Psoas muscle (tissue), 8 donors: ENCODE measurements around the gene UAP1L1. TPM values are rescaled to one million over a fixed set of nuclear protein-coding genes. Genes with fewer than 3 reads are reported as not detected.

Experiments used
- ATAC-seq, 4 donors: fragments of 200-7000 bp; cut with Tn5 transposase; one replicate each; pipeline ENCODE4 v1.9.1; 2020; ENCODE audit warnings: moderate library complexity in 3 of 4, mild to moderate bottlenecking in 2 of 4
- DNase-seq, 2 donors: peaks; one replicate each; pipeline ENCODE4 v3.0.0-alpha.2; 2020
- H3K27ac ChIP-seq: fragments of 200-600 bp; one replicate; pipeline ENCODE4 v1.8.0; 2022
- H3K27me3 ChIP-seq, 3 donors: fragments of 200-600 bp in 1 of 3; one replicate each; pipeline versions ENCODE4 v1.6.1 to v1.8.0; 2013 to 2022; ENCODE audit warnings: low read length in 2 of 3, mild to moderate bottlenecking in 2 of 3, moderate library complexity in 1 of 3; ENCODE audit not compliant: insufficient read depth in 3 of 3
- H3K36me3 ChIP-seq, 2 donors: fragments of 200-600 bp in 1 of 2; one replicate each; pipeline versions ENCODE4 v1.6.1 to v1.8.0; 2013 to 2022; ENCODE audit warnings: low read depth in 1 of 2, mild to moderate bottlenecking in 1 of 2, moderate library complexity in 1 of 2; ENCODE audit not compliant: insufficient read depth in 1 of 2
- H3K4me1 ChIP-seq: fragments of 200-600 bp; one replicate; pipeline ENCODE4 v1.8.0; 2022
- H3K4me3 ChIP-seq: fragments of 200-600 bp; one replicate; pipeline ENCODE4 v1.8.0; 2022; ENCODE audit warnings: mild to moderate bottlenecking
- H3K9me3 ChIP-seq: fragments of 200-600 bp; one replicate; pipeline ENCODE4 v1.8.0; 2022
- CTCF ChIP-seq: fragments of 200-600 bp; IDR thresholded peaks from one replicate; pipeline ENCODE4 v1.8.0; 2022; ENCODE audit warnings: antibody characterized with exemption
- WGBS, 3 donors: extraction: QIAGEN DNeasy Blood & Tissue Kit; methylation state at CpG; one replicate each; pipeline versions ENCODE4 v1.1.6 to v1.1.7; 2013; 5-methylcytosine and 5-hydroxymethylcytosine counted together
- intact Hi-C, 2 donors: fragments of 100-400 bp; cut with DNase I; formaldehyde crosslinking; loops; one replicate each; pipeline versions ENCODE4 v1.11.0 to v1.14.2; 2022
- polyA plus RNA-seq, 3 donors: library from polyadenylated mRNA; stranded (reverse); fragments of 200-250 nt; gene quantifications; one replicate each; pipeline ENCODE4 v1.2.3, GENCODE V29; 2013
- total RNA-seq, 4 donors: library from RNA; stranded (reverse); fragmentation: NEBNext Ultra II Directional in 2 of 4; extraction: Animal tissue kit (Norgen Biotek cat#: 25700) in 2 of 4; gene quantifications; one replicate each; pipeline versions ENCODE4 v1.2.1 to v1.2.4, GENCODE V29; 2021 to 2023
- donor health status: healthy with polysubstance abuse.
- donor health status: DM: no; HTN: no; CAD: no; lungs with moderate emphysema.
- donor health status: Bipolar disorder and iron deficiency.
- donor health status: healthy.
- donor health status: DM: yes; HTN: yes; CAD: no.
- donor health status: DM: no; HTN: no; CAD: no.
- donor health status: DM: no; HTN: no; CAD: no.
- donor health status: DM: yes; HTN: yes; CAD: no.

UAP1L1 gene
- total and polyA plus RNA-seq, 7 donors: 1.5 to 4.5 (median 2.4) TPM

DNA sequence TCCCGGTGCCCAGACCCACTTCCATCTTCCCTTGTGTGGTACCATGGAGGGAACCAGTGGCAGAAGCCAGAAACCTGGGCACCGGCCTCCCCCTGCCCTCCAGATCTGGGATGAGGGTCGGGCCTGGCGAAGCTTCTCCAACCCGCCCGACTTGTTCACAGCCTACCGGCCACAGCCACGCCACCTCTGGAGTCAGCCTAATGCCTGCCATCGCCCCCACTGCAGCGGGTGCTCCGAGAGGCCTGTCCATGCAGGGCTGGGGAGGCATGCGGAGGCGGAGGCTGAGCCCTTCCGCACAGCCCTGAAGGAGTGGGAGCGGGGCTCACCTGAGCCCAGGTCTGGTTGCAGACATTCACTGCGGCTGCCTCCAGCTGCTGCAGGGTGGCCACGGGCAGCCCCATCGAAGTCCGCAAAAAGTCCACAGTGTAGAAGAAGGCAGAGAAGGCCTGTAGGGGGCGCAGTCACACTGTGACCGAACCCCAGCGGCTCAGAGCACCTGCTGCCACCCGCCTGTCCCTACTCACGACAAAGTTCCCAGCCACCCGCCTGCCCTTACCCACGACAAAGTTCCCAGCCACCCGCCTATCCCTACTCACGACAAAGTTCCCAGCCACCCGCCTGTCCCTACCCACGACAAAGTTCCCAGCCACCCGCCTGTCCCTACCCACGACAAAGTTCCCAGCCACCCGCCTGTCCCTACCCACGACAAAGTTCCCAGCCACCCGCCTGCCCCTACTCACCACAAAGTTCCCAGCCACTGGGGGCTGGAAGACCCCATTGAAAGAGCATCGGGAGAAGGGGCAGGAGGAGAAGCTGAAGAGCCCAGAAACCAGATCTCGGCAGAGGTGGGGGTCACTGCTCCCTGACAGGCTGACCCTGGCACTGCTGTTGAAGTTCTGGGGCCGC is 27.5 kb upstream of the UAP1L1 start:
- intact Hi-C loops: no loop called here
- no peak for DNase-seq
- H3K9me3 ChIP-seq: no peaks in the 10 kb centered on the region
- no peaks in the 10 kb centered on the region for H3K36me3 ChIP-seq
- WGBS, 3 donors: 43 to 49% (median 46%) methylated on average over 38 of the region's 38 CpGs
- TF ChIP-seq CTCF: peak; percentile 32
- peaks cover 0 to 78% (median 31%) of the 10 kb centered on the region in 3 donors for H3K27me3 ChIP-seq
- H3K4me1 ChIP-seq: peaks cover 25% of the 10 kb centered on the region
- no peak overlapping the region for H3K27ac ChIP-seq
- ATAC-seq: peak in 2 of 4 donors; percentile 36 to 42
- H3K4me3 ChIP-seq: no peak overlapping the region

GRCh38 chr9:137050570-137050969 is 26.7 kb upstream of the UAP1L1 start:
- H3K9me3 ChIP-seq: no peaks in the 10 kb centered on the region
- no peak for TF ChIP-seq CTCF
- intact Hi-C loops: no loop called here
- H3K36me3 ChIP-seq: no peaks in the 10 kb centered on the region
- no peak overlapping the region for H3K4me3 ChIP-seq
- 78 to 96% (median 89%) methylated on average over 4 to 5 of the region's 5 CpGs for WGBS, 3 donors
- H3K27ac ChIP-seq: no peak overlapping the region
- no peak for ATAC-seq
- DNase-seq: no peak
- H3K27me3 ChIP-seq: peaks cover 0 to 79% (median 33%) of the 10 kb centered on the region in 3 donors
- peaks cover 19% of the 10 kb centered on the region for H3K4me1 ChIP-seq

DNA sequence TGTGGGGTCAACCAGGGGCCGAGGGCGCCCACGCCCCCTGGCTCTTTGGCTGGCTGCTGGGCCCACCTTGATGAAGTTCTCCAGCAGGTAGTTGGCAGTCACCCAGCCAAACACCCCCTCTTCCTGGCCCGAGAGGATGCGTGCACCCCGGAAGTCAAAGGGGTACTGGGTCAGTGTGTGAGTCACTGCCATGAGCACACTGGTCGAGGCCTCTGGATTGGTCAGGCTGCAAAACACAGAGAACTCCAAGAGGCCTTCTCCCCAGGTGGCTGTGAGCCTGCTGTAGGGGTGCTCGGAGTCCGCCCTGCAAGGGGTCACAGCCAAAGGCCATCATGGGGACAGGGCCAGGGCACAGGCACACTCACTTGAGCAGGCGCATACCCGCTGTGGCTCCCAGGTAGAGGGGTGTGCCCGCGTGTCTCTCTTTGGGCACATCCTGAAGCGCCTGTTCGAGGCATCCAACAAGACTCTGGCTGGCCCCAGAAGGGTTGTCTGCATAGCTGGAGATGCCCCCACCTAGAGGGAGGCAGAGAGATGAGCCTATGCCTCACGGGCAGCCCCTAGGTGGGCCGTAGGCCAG is 26.1 kb upstream of the UAP1L1 start:
- Histone ChIP-seq H3K27ac (no peak overlapping the region), H3K27me3 (peaks cover 0 to 81% (median 34%) of the 10 kb centered on the region in 3 donors), H3K36me3 (no peaks in the 10 kb centered on the region), H3K4me3 (no peak overlapping the region), H3K9me3 (no peaks in the 10 kb centered on the region), H3K4me1 (peaks cover 16% of the 10 kb centered on the region)
- TF ChIP-seq CTCF: no peak
- intact Hi-C loops: no loop called here
- DNase-seq: no peak
- whole genome bisulfite sequencing, 3 donors: 92 to 94% (median 92%) methylated on average over 17 of the region's 17 CpGs
- ATAC-seq: no peak

- 71 to 91% (median 91%) methylated on average over 8 of the region's 8 CpGs for WGBS, 3 donors
- no peak overlapping the region for H3K4me3 ChIP-seq
- peaks cover 12% of the 10 kb centered on the region for H3K4me1 ChIP-seq
- H3K27me3 ChIP-seq: peaks cover 0 to 79% (median 36%) of the 10 kb centered on the region in 3 donors
- no peak for DNase-seq
- no peaks in the 10 kb centered on the region for H3K9me3 ChIP-seq
- intact Hi-C loops: no loop called here
- no peak for TF ChIP-seq CTCF
- H3K36me3 ChIP-seq: no peaks in the 10 kb centered on the region
- ATAC-seq: no peak
- no peak overlapping the region for H3K27ac ChIP-seq
Observed at GRCh38 chr9:137052293-137052692, 25.0 kb upstream of the UAP1L1 start.
